Activated B cell treated with CpG ODN at 0.5 μM for 24 hours (primary cell): ENCODE results near the gene METTL24. TPM values are rescaled to one million over a fixed set of nuclear protein-coding genes. Genes with fewer than 3 reads are reported as not detected.
"Not testable (repeated sequence)": the region's sequence is repeated elsewhere in the genome, so short reads cannot be mapped to it uniquely, and the experiment has no call there.

ENCODE experiments used
- ATAC-seq: fragments of 200-7000 bp; cut with Tn5 transposase; one replicate; pipeline ENCODE4 v1.10.0; 2021; ENCODE audit warnings: low read depth, mild to moderate bottlenecking, moderate library complexity
- CTCF ChIA-PET: fragments of 350-600 bp; sonication (Branson Sonifier 250); formaldehyde crosslinking; loops from one replicate; lab custom pipeline; 2021; ENCODE audit warnings: antibody characterized with exemption; lab: Charles Lee
- POLR2A ChIA-PET: fragments of 350-600 bp; sonication (Branson Sonifier 250); formaldehyde crosslinking; loops from one replicate; lab custom pipeline; 2021; ENCODE audit warnings: antibody characterized with exemption; lab: Charles Lee
- DNase-seq: peaks from one replicate; pipeline ENCODE4 v3.0.0; 2022
- H3K27ac Mint-ChIP-seq: one replicate; pipeline ENCODE4 v1.8.0; 2020; ENCODE audit warnings: mixed read lengths
- H3K27me3 Mint-ChIP-seq: one replicate; pipeline ENCODE4 v1.8.0; 2021; ENCODE audit warnings: mixed read lengths
- H3K36me3 Mint-ChIP-seq: one replicate; pipeline ENCODE4 v1.8.0; 2021; ENCODE audit warnings: low read depth, mixed read lengths
- H3K4me1 Mint-ChIP-seq: one replicate; pipeline ENCODE4 v1.8.0; 2021; ENCODE audit warnings: mixed read lengths
- H3K4me3 Mint-ChIP-seq: one replicate; pipeline ENCODE4 v1.8.0; 2020; ENCODE audit warnings: mild to moderate bottlenecking, mixed read lengths
- H3K9me3 Mint-ChIP-seq: one replicate; pipeline ENCODE4 v1.8.0; 2020; ENCODE audit warnings: mixed read lengths
- CTCF ChIP-seq: fragments of 200-600 bp; IDR thresholded peaks from one replicate; pipeline ENCODE4 v1.8.0; 2022; ENCODE audit warnings: antibody characterized with exemption, mild to moderate bottlenecking
- intact Hi-C: fragments of 100-400 bp; cut with micrococcal nuclease; formaldehyde crosslinking; loops from one replicate; pipeline ENCODE4 v1.15.1; 2024
- total RNA-seq: library from RNA; stranded (reverse); gene quantifications from 2 replicates; pipeline ENCODE4 v1.2.3, GENCODE V29; 2022

METTL24 gene
- total RNA-seq, 1 donor from 2014 or later, result not detected

- no peaks in the 10 kb centered on the region for H3K36me3 Mint-ChIP-seq
- DNase-seq (no peak), ATAC-seq (no peak)
- peaks cover 15% of the 10 kb centered on the region for H3K27me3 Mint-ChIP-seq
- H3K4me3 Mint-ChIP-seq, result no peak overlapping the region
- no peak overlapping the region for H3K27ac Mint-ChIP-seq
- POLR2A ChIA-PET, result no interaction called here
- no peaks in the 10 kb centered on the region for H3K4me1 Mint-ChIP-seq
- CTCF ChIA-PET, result no interaction called here
- TF ChIP-seq CTCF, result no peak
- H3K9me3 Mint-ChIP-seq, result peaks cover 6% of the 10 kb centered on the region
- intact Hi-C loops, result no loop called here
Measured at GRCh38 chr6:110277100-110277665, 81.0 kb downstream of the METTL24 start.

- CTCF ChIA-PET, H3K36me3 Mint-ChIP-seq, POLR2A ChIA-PET, H3K4me3 Mint-ChIP-seq, H3K9me3 Mint-ChIP-seq, intact Hi-C loops, DNase-seq, H3K27ac Mint-ChIP-seq, H3K4me1 Mint-ChIP-seq, ATAC-seq: not testable (repeated sequence)
- H3K27me3 Mint-ChIP-seq, result peaks cover 16% of the 10 kb centered on the region
Measured at GRCh38 chr6:110272781-110273180, 85.4 kb downstream of the METTL24 start.

GRCh38 chr6:110271732-110272022 lies 86.5 kb downstream of the METTL24 start:
- DNase-seq (no peak), ATAC-seq (no peak)
- Mint-ChIP-seq H3K9me3 (no peaks in the 10 kb centered on the region), H3K4me3 (no peak overlapping the region), H3K36me3 (no peaks in the 10 kb centered on the region), H3K27me3 (peaks cover 14% of the 10 kb centered on the region), H3K4me1 (no peaks in the 10 kb centered on the region), H3K27ac (no peak overlapping the region)
- CTCF ChIA-PET, result no interaction called here
- TF ChIP-seq CTCF, result no peak
- POLR2A ChIA-PET, result no interaction called here
- intact Hi-C loops, result no loop called here

- H3K4me3 Mint-ChIP-seq, result no peak overlapping the region
- no peaks in the 10 kb centered on the region for H3K36me3 Mint-ChIP-seq
- no peaks in the 10 kb centered on the region for H3K9me3 Mint-ChIP-seq
- peaks cover 8% of the 10 kb centered on the region for H3K27me3 Mint-ChIP-seq
- ATAC-seq (no peak), DNase-seq (no peak)
- no peak for TF ChIP-seq CTCF
- POLR2A ChIA-PET, result no interaction called here
- H3K4me1 Mint-ChIP-seq, result no peaks in the 10 kb centered on the region
- intact Hi-C loops, result no loop called here
- H3K27ac Mint-ChIP-seq, result no peak overlapping the region
- CTCF ChIA-PET, result no interaction called here
Measured at GRCh38 chr6:110270165-110270564, 88.0 kb downstream of the METTL24 start.

GRCh38 chr6:110269623-110270022 lies 88.5 kb downstream of the METTL24 start:
- intact Hi-C loops, result no loop called here
- Mint-ChIP-seq H3K9me3 (no peaks in the 10 kb centered on the region), H3K4me1 (no peaks in the 10 kb centered on the region), H3K27me3 (peaks cover 6% of the 10 kb centered on the region), H3K36me3 (no peaks in the 10 kb centered on the region), H3K4me3 (no peak overlapping the region), H3K27ac (no peak overlapping the region)
- DNase-seq, result no peak
- CTCF ChIA-PET, result no interaction called here
- ATAC-seq, result no peak
- POLR2A ChIA-PET, result no interaction called here
- no peak for TF ChIP-seq CTCF

- POLR2A ChIA-PET, result no interaction called here
- ATAC-seq, result no peak
- no peak for TF ChIP-seq CTCF
- no peak for DNase-seq
- no peak overlapping the region for H3K4me3 Mint-ChIP-seq
- peaks cover 2% of the 10 kb centered on the region for H3K27me3 Mint-ChIP-seq
- CTCF ChIA-PET, result no interaction called here
- H3K27ac Mint-ChIP-seq, result no peak overlapping the region
- H3K4me1 Mint-ChIP-seq, result no peaks in the 10 kb centered on the region
- H3K36me3 Mint-ChIP-seq, result no peaks in the 10 kb centered on the region
- H3K9me3 Mint-ChIP-seq, result peaks cover 3% of the 10 kb centered on the region
- intact Hi-C loops, result no loop called here
Measured at GRCh38 chr6:110266996-110267395, 91.2 kb downstream of the METTL24 start.
